HG03103 (cell line): ENCODE data around the gene CYGB.

Source experiments
- ATAC-seq: cut with Tn5 transposase; IDR thresholded peaks from one replicate; pipeline ENCODE4 v1.9.1; 2021; ENCODE audit warnings: low read depth; ENCODE audit not compliant: unreplicated experiment

CYGB gene

GRCh38 chr17:76506408-76507345, 30.8 kb downstream of the CYGB start:
- ATAC-seq: no peak

- no peak for ATAC-seq
These were observed 33.4 kb downstream of the CYGB start for GRCh38 chr17:76504117-76504516.

- ATAC-seq: no peak
These were observed 34.9 kb downstream of the CYGB start for GRCh38 chr17:76502341-76503211.

GRCh38 chr17:76501827-76502307, 35.6 kb downstream of the CYGB start:
- ATAC-seq: no peak

GRCh38 chr17:76501018-76501826, 36.3 kb downstream of the CYGB start, which contains the start of gene RHBDF2:
Gene RHBDF2 (minus strand): TSS chr17:76501423. CDS start chr17:76481524, 19,899 bp downstream.
- peak; percentile 55 for ATAC-seq

GRCh38 chr17:76500747-76501017, 36.8 kb downstream of the CYGB start:
- peak; percentile 6 for ATAC-seq

- no peak for ATAC-seq
These were observed 37.3 kb downstream of the CYGB start for GRCh38 chr17:76500074-76500746.

GRCh38 chr17:76499267-76499667, 38.2 kb downstream of the CYGB start:
- ATAC-seq: no peak

GRCh38 chr17:76498876-76499251, 38.6 kb downstream of the CYGB start:
- ATAC-seq: no peak

GRCh38 chr17:76497979-76498875, 39.3 kb downstream of the CYGB start:
- ATAC-seq: no peak

- no peak for ATAC-seq
These were observed 39.9 kb downstream of the CYGB start for GRCh38 chr17:76497699-76497978.

- ATAC-seq: no peak
These were observed 41.0 kb downstream of the CYGB start for GRCh38 chr17:76496464-76496863.

GRCh38 chr17:76495663-76496400, 41.7 kb downstream of the CYGB start:
- no peak for ATAC-seq

- ATAC-seq: no peak
These were observed 43.9 kb downstream of the CYGB start for GRCh38 chr17:76493505-76494167.

GRCh38 chr17:76492989-76493501, 44.5 kb downstream of the CYGB start:
- ATAC-seq: no peak

- no peak for ATAC-seq
These were observed 45.2 kb downstream of the CYGB start for GRCh38 chr17:76492123-76492988.
